ENCODE measurements around the gene HDAC4.

DNA sequence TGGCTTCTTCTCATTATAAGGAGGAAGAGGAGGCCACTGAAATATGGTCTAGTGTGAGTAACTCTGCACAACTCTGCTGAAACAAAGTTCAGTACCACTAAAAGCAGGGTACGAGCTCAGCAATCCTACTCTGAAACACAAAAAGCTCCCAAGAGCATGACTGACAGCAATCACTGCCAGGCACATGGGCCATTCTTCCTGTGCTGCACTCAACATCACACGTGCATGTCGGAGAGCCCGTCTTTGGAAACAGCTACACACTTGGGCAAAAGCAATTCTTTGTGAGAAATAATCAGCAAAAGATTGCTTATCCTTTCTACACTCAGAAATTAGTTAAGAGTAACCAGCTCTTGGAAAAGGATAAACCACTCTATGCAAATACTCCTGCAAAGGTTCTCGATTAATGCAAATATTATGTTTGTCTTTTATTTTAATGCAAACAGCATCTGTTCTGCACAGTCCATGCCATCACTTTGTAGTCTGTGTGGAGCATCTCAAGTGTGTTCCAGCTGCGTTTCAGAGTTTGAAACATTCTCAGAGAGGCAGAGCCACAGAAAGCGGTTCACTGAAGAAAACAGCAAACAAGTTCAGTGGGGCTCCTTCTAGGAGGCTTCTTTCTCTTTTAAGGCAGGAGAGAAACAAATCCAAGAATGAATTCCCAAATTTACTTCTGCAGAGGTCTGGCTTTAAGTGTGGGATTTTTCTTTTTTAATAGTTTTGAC, 145.0 kb downstream of the HDAC4 start:
- TF ChIP-seq EZH2 (IDR thresholded peaks at IDR 0.05; ENCODE audit: low read depth, unreplicated experiment) (no peak), EZH2phosphoT487 (IDR thresholded peaks at IDR 0.05; ENCODE audit: unreplicated experiment) (no peak), POLR2AphosphoS5 (IDR thresholded peaks at IDR 0.05; ENCODE audit: low read depth) (no peak)
- TF ChIP-seq, protein P1, sequence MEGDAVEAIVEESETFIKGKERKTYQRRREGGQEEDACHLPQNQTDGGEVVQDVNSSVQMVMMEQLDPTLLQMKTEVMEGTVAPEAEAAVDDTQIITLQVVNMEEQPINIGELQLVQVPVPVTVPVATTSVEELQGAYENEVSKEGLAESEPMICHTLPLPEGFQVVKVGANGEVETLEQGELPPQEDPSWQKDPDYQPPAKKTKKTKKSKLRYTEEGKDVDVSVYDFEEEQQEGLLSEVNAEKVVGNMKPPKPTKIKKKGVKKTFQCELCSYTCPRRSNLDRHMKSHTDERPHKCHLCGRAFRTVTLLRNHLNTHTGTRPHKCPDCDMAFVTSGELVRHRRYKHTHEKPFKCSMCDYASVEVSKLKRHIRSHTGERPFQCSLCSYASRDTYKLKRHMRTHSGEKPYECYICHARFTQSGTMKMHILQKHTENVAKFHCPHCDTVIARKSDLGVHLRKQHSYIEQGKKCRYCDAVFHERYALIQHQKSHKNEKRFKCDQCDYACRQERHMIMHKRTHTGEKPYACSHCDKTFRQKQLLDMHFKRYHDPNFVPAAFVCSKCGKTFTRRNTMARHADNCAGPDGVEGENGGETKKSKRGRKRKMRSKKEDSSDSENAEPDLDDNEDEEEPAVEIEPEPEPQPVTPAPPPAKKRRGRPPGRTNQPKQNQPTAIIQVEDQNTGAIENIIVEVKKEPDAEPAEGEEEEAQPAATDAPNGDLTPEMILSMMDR (conservative IDR thresholded peaks at IDR 0.05; ENCODE audit: low read depth in 2 of 2), result no peak
- TF ChIP-seq, protein P2, sequence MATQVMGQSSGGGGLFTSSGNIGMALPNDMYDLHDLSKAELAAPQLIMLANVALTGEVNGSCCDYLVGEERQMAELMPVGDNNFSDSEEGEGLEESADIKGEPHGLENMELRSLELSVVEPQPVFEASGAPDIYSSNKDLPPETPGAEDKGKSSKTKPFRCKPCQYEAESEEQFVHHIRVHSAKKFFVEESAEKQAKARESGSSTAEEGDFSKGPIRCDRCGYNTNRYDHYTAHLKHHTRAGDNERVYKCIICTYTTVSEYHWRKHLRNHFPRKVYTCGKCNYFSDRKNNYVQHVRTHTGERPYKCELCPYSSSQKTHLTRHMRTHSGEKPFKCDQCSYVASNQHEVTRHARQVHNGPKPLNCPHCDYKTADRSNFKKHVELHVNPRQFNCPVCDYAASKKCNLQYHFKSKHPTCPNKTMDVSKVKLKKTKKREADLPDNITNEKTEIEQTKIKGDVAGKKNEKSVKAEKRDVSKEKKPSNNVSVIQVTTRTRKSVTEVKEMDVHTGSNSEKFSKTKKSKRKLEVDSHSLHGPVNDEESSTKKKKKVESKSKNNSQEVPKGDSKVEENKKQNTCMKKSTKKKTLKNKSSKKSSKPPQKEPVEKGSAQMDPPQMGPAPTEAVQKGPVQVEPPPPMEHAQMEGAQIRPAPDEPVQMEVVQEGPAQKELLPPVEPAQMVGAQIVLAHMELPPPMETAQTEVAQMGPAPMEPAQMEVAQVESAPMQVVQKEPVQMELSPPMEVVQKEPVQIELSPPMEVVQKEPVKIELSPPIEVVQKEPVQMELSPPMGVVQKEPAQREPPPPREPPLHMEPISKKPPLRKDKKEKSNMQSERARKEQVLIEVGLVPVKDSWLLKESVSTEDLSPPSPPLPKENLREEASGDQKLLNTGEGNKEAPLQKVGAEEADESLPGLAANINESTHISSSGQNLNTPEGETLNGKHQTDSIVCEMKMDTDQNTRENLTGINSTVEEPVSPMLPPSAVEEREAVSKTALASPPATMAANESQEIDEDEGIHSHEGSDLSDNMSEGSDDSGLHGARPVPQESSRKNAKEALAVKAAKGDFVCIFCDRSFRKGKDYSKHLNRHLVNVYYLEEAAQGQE (IDR thresholded peaks at IDR 0.05; ENCODE audit: unreplicated experiment), result no peak

Data from GM23338 (cell line).